Upper lobe of right lung (tissue), 1 donor: ENCODE results near the gene HMGN3. TPM values are rescaled to one million over a fixed set of nuclear protein-coding genes. Genes with fewer than 3 reads are reported as not detected.

Source experiments
- ATAC-seq: fragments of 200-7000 bp; cut with Tn5 transposase; one replicate; pipeline ENCODE4 v1.9.1; 2020; ENCODE audit warnings: mild to moderate bottlenecking, moderate library complexity
- DNase-seq: peaks from one replicate; pipeline ENCODE4 v3.0.0-alpha.2; 2020
- H3K27ac ChIP-seq: fragments of 200-600 bp; one replicate; pipeline ENCODE4 v1.8.0; 2022
- H3K27me3 ChIP-seq: fragments of 200-600 bp; one replicate; pipeline ENCODE4 v1.8.0; 2022; ENCODE audit warnings: mild to moderate bottlenecking
- H3K36me3 ChIP-seq: fragments of 200-600 bp; one replicate; pipeline ENCODE4 v1.8.0; 2022
- H3K4me1 ChIP-seq: fragments of 200-600 bp; one replicate; pipeline ENCODE4 v1.8.0; 2022
- H3K4me3 ChIP-seq: fragments of 200-600 bp; one replicate; pipeline ENCODE4 v1.8.0; 2022; ENCODE audit warnings: mild to moderate bottlenecking
- H3K9me3 ChIP-seq: fragments of 200-600 bp; one replicate; pipeline ENCODE4 v1.8.0; 2022
- intact Hi-C: fragments of 100-400 bp; cut with DNase I; formaldehyde crosslinking; loops from one replicate; pipeline ENCODE4 v1.11.0; 2022
- total RNA-seq: library from RNA; stranded (reverse); fragmentation: NEBNext Ultra II Directional; extraction: Animal tissue kit (Norgen Biotek cat#: 25700); gene quantifications from one replicate; pipeline ENCODE4 v1.2.1, GENCODE V29; 2021
- TF ChIP-seq, protein P1 (sequence below): fragments of 200-600 bp; IDR thresholded peaks from one replicate; pipeline ENCODE4 v1.8.0; 2022; ENCODE audit warnings: antibody characterized with exemption
- donor health status: DM: no; HTN: yes; CAD: no; lungs with severe emphysema.

HMGN3 gene
- total RNA-seq, 1 donor from 2014 or later, result 69.8 TPM

DNA sequence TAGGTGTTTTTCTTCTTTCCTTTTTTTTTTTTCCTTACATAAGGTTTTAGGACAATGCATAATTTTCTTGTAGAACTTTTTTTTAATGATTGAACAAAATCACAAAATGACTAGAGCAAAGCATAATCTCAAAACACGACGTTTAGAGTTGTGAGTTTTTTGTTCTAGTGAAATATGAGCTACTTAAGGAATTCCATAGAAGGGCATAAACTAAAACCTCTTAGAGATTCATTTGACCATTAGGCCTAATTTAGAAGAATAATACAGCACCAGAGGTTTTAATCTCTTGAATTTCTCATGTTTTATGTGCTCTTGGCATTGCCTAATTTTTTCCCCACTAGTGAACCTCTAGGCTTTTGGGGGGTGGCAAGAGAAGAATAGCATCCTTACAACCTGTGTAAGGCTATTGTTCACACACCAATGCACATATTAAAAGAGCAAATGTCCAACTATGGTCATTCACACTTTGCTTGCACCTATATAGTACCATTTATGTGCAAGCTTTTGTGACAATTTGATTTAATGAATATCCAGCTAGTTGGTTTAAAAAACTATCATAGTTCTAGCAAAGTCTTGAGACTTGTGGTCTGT, 44.6 kb downstream of the HMGN3 start:
- Histone ChIP-seq H3K27me3 (no peaks in the 10 kb centered on the region), H3K36me3 (no peaks in the 10 kb centered on the region), H3K4me1 (no peaks in the 10 kb centered on the region), H3K27ac (no peak overlapping the region), H3K4me3 (no peak overlapping the region), H3K9me3 (no peaks in the 10 kb centered on the region)
- intact Hi-C loops, result no loop called here
- no peak for ATAC-seq
- TF ChIP-seq, protein P1, sequence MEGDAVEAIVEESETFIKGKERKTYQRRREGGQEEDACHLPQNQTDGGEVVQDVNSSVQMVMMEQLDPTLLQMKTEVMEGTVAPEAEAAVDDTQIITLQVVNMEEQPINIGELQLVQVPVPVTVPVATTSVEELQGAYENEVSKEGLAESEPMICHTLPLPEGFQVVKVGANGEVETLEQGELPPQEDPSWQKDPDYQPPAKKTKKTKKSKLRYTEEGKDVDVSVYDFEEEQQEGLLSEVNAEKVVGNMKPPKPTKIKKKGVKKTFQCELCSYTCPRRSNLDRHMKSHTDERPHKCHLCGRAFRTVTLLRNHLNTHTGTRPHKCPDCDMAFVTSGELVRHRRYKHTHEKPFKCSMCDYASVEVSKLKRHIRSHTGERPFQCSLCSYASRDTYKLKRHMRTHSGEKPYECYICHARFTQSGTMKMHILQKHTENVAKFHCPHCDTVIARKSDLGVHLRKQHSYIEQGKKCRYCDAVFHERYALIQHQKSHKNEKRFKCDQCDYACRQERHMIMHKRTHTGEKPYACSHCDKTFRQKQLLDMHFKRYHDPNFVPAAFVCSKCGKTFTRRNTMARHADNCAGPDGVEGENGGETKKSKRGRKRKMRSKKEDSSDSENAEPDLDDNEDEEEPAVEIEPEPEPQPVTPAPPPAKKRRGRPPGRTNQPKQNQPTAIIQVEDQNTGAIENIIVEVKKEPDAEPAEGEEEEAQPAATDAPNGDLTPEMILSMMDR, result no peak
- no peak for DNase-seq

DNA sequence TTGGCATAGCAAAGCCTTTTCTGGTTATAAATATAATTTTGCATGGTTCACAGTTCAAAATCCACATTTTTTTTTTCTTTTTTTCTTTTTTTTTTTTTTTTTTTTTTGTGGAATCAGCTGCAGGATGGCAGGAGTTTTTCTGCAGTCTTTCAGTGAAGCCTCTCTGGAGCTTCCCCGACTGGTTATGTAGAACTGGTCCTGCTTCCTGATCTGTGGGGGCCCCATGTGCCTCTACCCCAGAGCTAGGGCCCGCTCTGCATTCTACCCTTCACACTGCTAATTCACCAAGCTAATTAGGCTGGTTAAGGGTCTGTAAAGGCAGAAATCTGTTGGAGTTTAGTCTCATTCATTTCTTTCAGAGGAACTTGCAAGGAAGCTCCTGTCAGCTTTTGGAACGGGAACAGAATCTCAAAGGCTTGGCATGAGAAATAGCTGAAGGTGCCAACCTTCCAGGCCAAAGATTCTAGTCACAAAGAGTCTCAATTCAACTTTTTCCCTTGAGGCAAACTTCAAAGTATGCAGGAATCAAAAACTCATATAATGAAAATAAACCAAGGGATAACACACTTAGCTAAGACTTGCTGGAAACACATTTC, 45.5 kb downstream of the HMGN3 start:
- Histone ChIP-seq H3K27ac (no peak overlapping the region), H3K4me3 (no peak overlapping the region), H3K4me1 (no peaks in the 10 kb centered on the region), H3K9me3 (no peaks in the 10 kb centered on the region), H3K36me3 (no peaks in the 10 kb centered on the region), H3K27me3 (no peaks in the 10 kb centered on the region)
- DNase-seq, result no peak
- intact Hi-C loops, result no loop called here
- ATAC-seq, result no peak
- TF ChIP-seq, protein P1, result no peak

DNA sequence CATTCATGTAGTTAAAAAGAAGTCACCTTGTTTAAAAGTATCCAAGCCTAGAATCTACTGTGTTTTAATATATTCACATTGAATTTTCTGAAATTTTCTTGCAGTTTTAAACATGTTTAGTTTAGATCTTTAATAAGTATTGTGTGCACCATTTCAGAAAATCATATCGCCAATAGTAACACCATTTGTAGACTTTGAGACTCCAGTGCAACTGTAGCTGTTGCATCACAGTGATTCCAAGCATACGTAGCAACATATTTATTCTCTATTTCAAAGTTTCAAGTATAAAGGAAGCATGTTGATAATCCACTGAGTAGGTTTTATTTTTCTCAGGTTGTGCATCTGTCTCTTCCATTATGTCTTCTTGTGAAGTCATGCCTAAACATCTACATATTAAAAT, 46.4 kb downstream of the HMGN3 start:
- H3K4me3 ChIP-seq, result no peak overlapping the region
- H3K4me1 ChIP-seq, result no peaks in the 10 kb centered on the region
- no peaks in the 10 kb centered on the region for H3K36me3 ChIP-seq
- no peaks in the 10 kb centered on the region for H3K9me3 ChIP-seq
- DNase-seq (no peak), ATAC-seq (no peak)
- H3K27me3 ChIP-seq, result no peaks in the 10 kb centered on the region
- intact Hi-C loops, result no loop called here
- no peak overlapping the region for H3K27ac ChIP-seq
- TF ChIP-seq, protein P1, result no peak

DNA sequence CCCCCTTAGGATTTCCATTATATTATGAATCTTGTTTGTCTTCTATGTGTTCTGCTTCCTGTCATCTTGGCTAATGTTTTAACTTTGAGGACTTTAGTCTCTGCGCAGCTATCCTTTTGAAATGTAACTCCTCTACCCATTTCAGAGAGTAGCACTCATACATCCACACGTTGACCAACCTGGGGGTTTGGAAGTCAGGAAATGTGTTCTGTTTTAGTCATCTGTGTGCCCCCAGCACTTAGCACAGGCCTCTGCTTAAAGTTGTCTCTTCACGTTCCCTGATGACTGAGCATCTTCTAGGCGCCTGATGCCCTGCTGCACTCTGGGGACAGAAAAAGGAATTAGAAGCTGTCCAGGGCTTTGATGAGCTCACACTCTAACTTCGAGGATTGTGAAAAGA, 47.9 kb downstream of the HMGN3 start:
- Histone ChIP-seq H3K4me1 (no peaks in the 10 kb centered on the region), H3K27me3 (no peaks in the 10 kb centered on the region), H3K9me3 (no peaks in the 10 kb centered on the region), H3K36me3 (no peaks in the 10 kb centered on the region), H3K27ac (no peak overlapping the region), H3K4me3 (no peak overlapping the region)
- no peak for DNase-seq
- no peak for ATAC-seq
- TF ChIP-seq, protein P1, result no peak
- intact Hi-C loops, result no loop called here

DNA sequence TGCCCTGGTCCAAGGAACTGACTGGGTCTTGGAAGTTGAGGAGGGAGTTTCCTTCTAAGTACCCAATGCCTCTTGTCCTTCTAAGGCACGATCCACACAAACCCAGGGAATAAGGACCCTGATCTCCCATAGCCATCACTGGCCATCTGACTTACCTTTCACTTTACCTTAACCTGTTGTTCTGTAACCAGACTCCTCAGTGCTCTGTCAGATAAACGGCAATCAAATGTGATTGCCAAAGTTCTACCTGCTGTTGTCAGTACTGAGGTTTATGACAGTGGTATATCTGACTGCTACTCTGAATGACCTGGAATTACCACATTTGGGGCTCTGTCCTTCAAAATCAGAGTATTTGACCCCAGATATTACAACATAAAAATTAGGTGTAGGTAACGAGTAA, 49.8 kb downstream of the HMGN3 start:
- intact Hi-C loops, result no loop called here
- Histone ChIP-seq H3K4me1 (no peaks in the 10 kb centered on the region), H3K9me3 (no peaks in the 10 kb centered on the region), H3K36me3 (no peaks in the 10 kb centered on the region), H3K4me3 (no peak overlapping the region), H3K27ac (no peak overlapping the region), H3K27me3 (no peaks in the 10 kb centered on the region)
- TF ChIP-seq, protein P1, result no peak
- ATAC-seq (no peak), DNase-seq (no peak)
